GM12878 (cell line): ENCODE data around the gene CCR3. TPM values are rescaled to one million over a fixed set of nuclear protein-coding genes. Genes with fewer than 3 reads are reported as not detected.

Source experiments
- ATAC-seq: fragments of 200-7000 bp; cut with Tn5 transposase; 3 replicates; pipeline ENCODE4 v1.9.1; 2020; ENCODE audit warnings: mild to moderate bottlenecking, moderate library complexity
- BruUV-seq: library from RNA; stranded (reverse); fragments of 400-500 nt; replicated peaks from 2 replicates; lab custom pipeline; 2021; lab: Mats Ljungman, UMichigan
- CTCF ChIA-PET: fragments of 300-600 bp; sonication (Branson Sonifier 250); formaldehyde crosslinking; extraction: SDS; loops from one replicate; lab custom pipeline; 2021; ENCODE audit warnings: inconsistent platforms; lab: Yijun Ruan, JAX
- POLR2A ChIA-PET: fragments of 350-600 bp; formaldehyde crosslinking; extraction: SDS; loops from one replicate; lab custom pipeline; 2021; ENCODE audit warnings: inconsistent platforms; lab: Charles Lee
- RAD21 ChIA-PET: fragments of 300-600 bp; sonication (Branson Sonifier 250); formaldehyde crosslinking; loops from one replicate; lab custom pipeline; 2023; ENCODE audit warnings: antibody characterized with exemption; ENCODE audit not compliant: unreplicated experiment; lab: Charles Lee
- SMC1A ChIA-PET: fragments of 300-600 bp; sonication (Branson Sonifier 250); formaldehyde crosslinking; loops from one replicate; lab custom pipeline; 2023; ENCODE audit not compliant: unreplicated experiment, uncharacterized antibody; lab: Charles Lee
- DNase-seq: peaks from one replicate; pipeline ENCODE4 v3.0.0-alpha.2; 2011; ENCODE audit warnings: low read depth, low spot score
- FAIRE-seq: peaks from 3 replicates; lab custom pipeline; 2011; peaks lifted over from hg19 to GRCh38; lab: Jason Lieb, UNC
- H2AFZ ChIP-seq: 2 replicates; pipeline ENCODE4 v1.6.0; 2011; ENCODE audit warnings: low read depth, low read length, control low read depth; ENCODE audit not compliant: control insufficient read depth
- H3K27ac ChIP-seq: 2 replicates; pipeline ENCODE4 v1.5.1; 2011; ENCODE audit warnings: control low read depth; ENCODE audit not compliant: control insufficient read depth, insufficient read depth
- H3K27me3 ChIP-seq, 2 experiments: replicated peaks in 1 of 2; 2 replicates each; pipeline versions ENCODE4 v1.6.0 to v1.6.1; 2011; ENCODE audit warnings: low read length in 1 of 2; ENCODE audit not compliant: control insufficient read depth in 2 of 2, insufficient read depth in 2 of 2
- H3K36me3 ChIP-seq, 2 experiments: 2 replicates each; pipeline ENCODE4 v1.5.1; 2011; ENCODE audit warnings: low read length in 1 of 2; ENCODE audit not compliant: control insufficient read depth in 2 of 2, insufficient read depth in 2 of 2
- H3K4me1 ChIP-seq: 2 replicates; pipeline ENCODE4 v1.6.1; 2011; ENCODE audit warnings: mild to moderate bottlenecking, low read length, moderate library complexity, mixed read lengths; ENCODE audit not compliant: control insufficient read depth, insufficient read depth
- H3K4me2 ChIP-seq: 2 replicates; pipeline ENCODE4 v1.6.0; 2011; ENCODE audit warnings: control low read depth; ENCODE audit not compliant: control insufficient read depth, insufficient read depth
- H3K4me3 ChIP-seq: fragments of 200-600 bp; sonication (generic); 2 replicates; pipeline ENCODE4 v1.5.1; 2016
- H3K79me2 ChIP-seq: 2 replicates; pipeline ENCODE4 v1.6.0; 2011; ENCODE audit warnings: low read length; ENCODE audit not compliant: control insufficient read depth, insufficient read depth
- H3K9ac ChIP-seq: 2 replicates; pipeline ENCODE4 v1.8.0; 2011; ENCODE audit warnings: low read length, control low read depth, mixed read lengths; ENCODE audit not compliant: control insufficient read depth, insufficient read depth
- H3K9me3 ChIP-seq: replicated peaks from 3 replicates; pipeline ENCODE4 v1.5.1; 2011; ENCODE audit warnings: mild to moderate bottlenecking, low read length; ENCODE audit not compliant: control insufficient read depth, insufficient read depth
- H4K20me1 ChIP-seq: 2 replicates; pipeline ENCODE4 v1.6.0; 2011; ENCODE audit not compliant: control insufficient read depth, insufficient read depth
- BCL11A ChIP-seq: IDR thresholded peaks from 2 replicates; pipeline ENCODE4 v1.6.1; 2011; ENCODE audit warnings: low read depth, low read length
- BCL3 ChIP-seq: IDR thresholded peaks from 2 replicates; pipeline ENCODE4 v1.6.1; 2011; ENCODE audit warnings: borderline replicate concordance, low read depth, mild to moderate bottlenecking, moderate library complexity, low read length; ENCODE audit not compliant: insufficient read depth, poor library complexity, severe bottlenecking
- CBFB ChIP-seq: IDR thresholded peaks from 2 replicates; pipeline ENCODE4 v1.6.1; 2016; ENCODE audit warnings: antibody characterized with exemption, low read depth
- CBX3 ChIP-seq: fragments of 200-600 bp; sonication (generic); IDR thresholded peaks from 2 replicates; pipeline ENCODE4 v1.6.1; 2016; ENCODE audit warnings: low read depth, borderline replicate concordance
- CEBPB ChIP-seq, 2 experiments: fragments of 150-350 bp in 1 of 2; IDR thresholded peaks; 2 replicates each; pipeline ENCODE4 v1.6.1; 2012 to 2014; ENCODE audit warnings: low read depth in 2 of 2, low read length in 2 of 2, borderline replicate concordance in 1 of 2, inconsistent platforms in 1 of 2
- CREM ChIP-seq: IDR thresholded peaks from 2 replicates; pipeline ENCODE4 v1.6.1; 2014; ENCODE audit warnings: antibody characterized with exemption, low read depth
- EZH2 ChIP-seq: IDR thresholded peaks from 2 replicates; pipeline ENCODE4 v1.6.1; 2012; ENCODE audit warnings: low read depth, mild to moderate bottlenecking, control low read depth, inconsistent platforms, low read length, borderline replicate concordance; ENCODE audit not compliant: control insufficient read depth
- FOXK2 ChIP-seq: fragments of 450-650 bp; IDR thresholded peaks from 2 replicates; pipeline ENCODE4 v1.6.1; 2017; ENCODE audit warnings: mild to moderate bottlenecking, moderate library complexity
- GABPA ChIP-seq: IDR thresholded peaks from 2 replicates; pipeline ENCODE4 v1.6.1; 2014; ENCODE audit warnings: antibody characterized with exemption, low read depth, mild to moderate bottlenecking, inconsistent platforms
- HDGF ChIP-seq: fragments of 450-650 bp; IDR thresholded peaks from 2 replicates; pipeline ENCODE4 v1.6.1; 2016; ENCODE audit warnings: antibody characterized with exemption
- IKZF2 ChIP-seq, 2 experiments: fragments of 450-650 bp; IDR thresholded peaks; 2 replicates each; pipeline ENCODE4 v1.6.1; 2017; ENCODE audit warnings: mild to moderate bottlenecking in 2 of 2, moderate library complexity in 2 of 2
- IRF3 ChIP-seq: fragments of 450-650 bp; IDR thresholded peaks from 2 replicates; pipeline ENCODE4 v1.6.1; 2014; ENCODE audit warnings: mild to moderate bottlenecking
- MAX ChIP-seq: IDR thresholded peaks from 2 replicates; pipeline ENCODE4 v1.6.1; 2012; ENCODE audit warnings: low read depth, low read length, improper control_type of control experiment
- MEF2A ChIP-seq: IDR thresholded peaks from 2 replicates; pipeline ENCODE4 v1.6.1; 2011; ENCODE audit warnings: low read depth, mild to moderate bottlenecking, low read length, moderate library complexity; ENCODE audit not compliant: insufficient read depth
- NFIC ChIP-seq: IDR thresholded peaks from 2 replicates; pipeline ENCODE4 v1.6.1; 2012; ENCODE audit warnings: low read depth, mild to moderate bottlenecking, inconsistent platforms, low read length, moderate library complexity
- NR2C2 ChIP-seq: IDR thresholded peaks from 2 replicates; pipeline ENCODE4 v1.6.1; 2011; ENCODE audit warnings: borderline replicate concordance, low read depth; ENCODE audit not compliant: control insufficient read depth, insufficient read length
- NR2F1 ChIP-seq: fragments of 450-650 bp; conservative IDR thresholded peaks from 2 replicates; pipeline ENCODE4 v1.6.1; 2017; ENCODE audit warnings: mild to moderate bottlenecking
- RAD51 ChIP-seq: fragments of 450-650 bp; IDR thresholded peaks from 2 replicates; pipeline ENCODE4 v1.6.1; 2016; ENCODE audit warnings: moderate library complexity, mild to moderate bottlenecking, inconsistent platforms
- RELA ChIP-seq: fragments of 450-650 bp; IDR thresholded peaks from 2 replicates; pipeline ENCODE4 v1.8.0; 2014; ENCODE audit warnings: borderline replicate concordance; ENCODE audit not compliant: partially characterized antibody
- RUNX3 ChIP-seq: IDR thresholded peaks from 2 replicates; pipeline ENCODE4 v1.6.1; 2012; ENCODE audit warnings: low read length, inconsistent platforms
- SIX5 ChIP-seq: IDR thresholded peaks from 2 replicates; pipeline ENCODE4 v1.6.1; 2011; ENCODE audit warnings: mild to moderate bottlenecking, low read depth, low read length, moderate library complexity; ENCODE audit not compliant: severe bottlenecking
- SMARCA5 ChIP-seq: fragments of 450-650 bp; IDR thresholded peaks from 2 replicates; pipeline ENCODE4 v1.6.1; 2017; ENCODE audit warnings: mild to moderate bottlenecking
- STAT3 ChIP-seq: IDR thresholded peaks from 2 replicates; pipeline ENCODE4 v1.6.1; 2011; ENCODE audit warnings: low read depth, low read length, improper control_type of control experiment
- TARDBP ChIP-seq: IDR thresholded peaks from 2 replicates; pipeline ENCODE4 v1.6.1; 2016; ENCODE audit warnings: borderline replicate concordance
- WGBS: methylation state at CpG from one replicate; pipeline ENCODE4 v1.1.6; 2016; ENCODE audit warnings: low lambda C conversion rate; ENCODE audit not compliant: insufficient replicate concordance, insufficient coverage; ENCODE audit errors: missing lambda C conversion rate; 5-methylcytosine and 5-hydroxymethylcytosine counted together
- in situ Hi-C: fragments of 300-500 bp; cut with MboI; formaldehyde crosslinking; loops from 9 replicates; pipeline ENCODE4 v1.14.3; 2018; ENCODE audit warnings: mixed read lengths
- intact Hi-C: fragments of 100-400 bp; cut with micrococcal nuclease; formaldehyde crosslinking; loops from one replicate; pipeline ENCODE4 v1.14.2; 2022; ENCODE audit not compliant: unreplicated experiment
- polyA plus RNA-seq, 11 experiments: library from polyadenylated mRNA; depleted of rRNA in 4 of 11; unstranded in 6 of 11; stranded (reverse) in 5 of 11; fragments of >200 nt; fragmentation: Nextera tagmentation in 4 of 11; fragmentation: Illumina TruSeq in 1 of 11; extraction: Ambion mirVana in 4 of 11; extraction: Trizol in 1 of 11; gene quantifications; 1 replicate in 1 of 11; 2 replicates in 10 of 11; pipeline versions ENCODE4 v1.2.1 to v1.2.3, GENCODE V29; 2011 to 2016; ENCODE audit warnings: inconsistent platforms in 2 of 11, missing spikeins in 2 of 11, low read depth in 1 of 11
- total RNA-seq, 4 experiments: library from RNA; depleted of rRNA in 3 of 4; stranded (reverse); fragments of >200 nt in 3 of 4; fragmentation: Illumina TruSeq in 1 of 4; extraction: Trizol in 1 of 4; gene quantifications; 2 replicates each; pipeline versions ENCODE4 v1.2.1 to v1.2.3, GENCODE V29; 2013 to 2021

Gene CCR3
- total and polyA plus RNA-seq, 10 of the 15 experiments (the other 5 are each of a cell fraction or from before 2014, with no cell fraction given) = 0.13 to 0.78 (median 0.41) TPM; not detected in 1

GRCh38 chr3:46304739-46305138 lies 62.5 kb downstream of the CCR3 start (continued):
- TF ChIP-seq CEBPB (IDR thresholded peaks at IDR 0.05; ENCODE audit: borderline replicate concordance in 1 of 2, low read depth in 2 of 2, low read length in 2 of 2) = no peak
- TF ChIP-seq MEF2A = peak; percentile 86
- TF ChIP-seq EZH2 = no peak
- no peak for TF ChIP-seq NR2C2
- peak in 1 of 2 experiments; percentile 44; a peak in 2 of 4 replicates for TF ChIP-seq IKZF2 (IDR thresholded peaks at IDR 0.05)
- TF ChIP-seq FOXK2 = no peak
- no peak for TF ChIP-seq BCL3
- no peak for TF ChIP-seq NR2F1

- FAIRE-seq (no peak), DNase-seq (no peak), ATAC-seq (no peak)
- Histone ChIP-seq H3K4me1 (peaks cover 5% of the 10 kb centered on the region; the same call in 1 of the 2 replicates), H3K36me3 (no peaks in the 10 kb centered on the region), H3K27ac (no peak overlapping the region), H2AFZ (no peak overlapping the region), H3K79me2 (no peaks in the 10 kb centered on the region), H3K27me3 (no peaks in the 10 kb centered on the region; a peak in 1 of 4 replicates), H3K4me3 (no peak overlapping the region), H3K4me2 (no peak overlapping the region), H4K20me1 (no peaks in the 10 kb centered on the region), H3K9me3 (peaks cover 2% of the 10 kb centered on the region), H3K9ac (no peak overlapping the region)
- no TSS peak for BruUV-seq
- intact Hi-C loops = no loop called here
- ChIA-PET SMC1A (interaction anchor here (1.0 to 2.8 kb wide), 2 partner anchors 9 to 235 kb away, joined by 4 to 11 read pairs; no protein-coding TSS in a partner anchor), POLR2A (no interaction called here), CTCF (interaction anchor here (0.9 kb wide), 1 partner anchor 25 kb away, joined by 3 read pairs; no protein-coding TSS in a partner anchor), RAD21 (no interaction called here)
- 33% methylated on average over 1 of the region's 1 CpG for WGBS
- in situ Hi-C loops = no loop called here
- TF ChIP-seq GABPA = no peak
- no peak for TF ChIP-seq NFIC
- TF ChIP-seq CREM = no peak
- TF ChIP-seq RELA = no peak
- TF ChIP-seq SMARCA5 = no peak
- TF ChIP-seq CBX3 = no peak
- TF ChIP-seq MAX = no peak
- TF ChIP-seq HDGF = no peak
- TF ChIP-seq IRF3 = no peak
- TF ChIP-seq SIX5 = no peak
- no peak for TF ChIP-seq CBFB
- TF ChIP-seq TARDBP = no peak
- TF ChIP-seq BCL11A = no peak
- TF ChIP-seq STAT3 = no peak
- TF ChIP-seq RAD51 = no peak
- TF ChIP-seq RUNX3 = no peak
- TF ChIP-seq IKZF2 (IDR thresholded peaks at IDR 0.05) = no peak
These were observed 70.7 kb downstream of the CCR3 start for GRCh38 chr3:46312991-46313390.
